Measurements from ENCODE around the gene PGBD5.

DNA sequence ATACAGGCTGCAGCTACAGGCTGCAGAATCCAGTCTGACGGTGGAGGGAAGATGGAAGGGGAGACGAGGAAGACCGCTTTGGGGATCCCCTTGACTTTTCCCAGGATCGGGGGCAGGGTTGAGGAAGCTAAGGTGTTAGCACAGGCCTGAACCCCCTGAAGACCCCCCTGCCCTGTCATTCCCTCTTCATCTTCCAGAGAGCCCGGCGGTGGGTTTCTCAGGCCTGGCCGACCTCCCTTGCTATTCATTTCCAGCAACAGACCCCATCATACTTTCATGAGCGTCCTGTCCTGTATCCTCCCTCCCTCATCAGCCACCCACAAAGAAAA, 112.0 kb downstream of the PGBD5 start:
- TF ChIP-seq, protein P1, sequence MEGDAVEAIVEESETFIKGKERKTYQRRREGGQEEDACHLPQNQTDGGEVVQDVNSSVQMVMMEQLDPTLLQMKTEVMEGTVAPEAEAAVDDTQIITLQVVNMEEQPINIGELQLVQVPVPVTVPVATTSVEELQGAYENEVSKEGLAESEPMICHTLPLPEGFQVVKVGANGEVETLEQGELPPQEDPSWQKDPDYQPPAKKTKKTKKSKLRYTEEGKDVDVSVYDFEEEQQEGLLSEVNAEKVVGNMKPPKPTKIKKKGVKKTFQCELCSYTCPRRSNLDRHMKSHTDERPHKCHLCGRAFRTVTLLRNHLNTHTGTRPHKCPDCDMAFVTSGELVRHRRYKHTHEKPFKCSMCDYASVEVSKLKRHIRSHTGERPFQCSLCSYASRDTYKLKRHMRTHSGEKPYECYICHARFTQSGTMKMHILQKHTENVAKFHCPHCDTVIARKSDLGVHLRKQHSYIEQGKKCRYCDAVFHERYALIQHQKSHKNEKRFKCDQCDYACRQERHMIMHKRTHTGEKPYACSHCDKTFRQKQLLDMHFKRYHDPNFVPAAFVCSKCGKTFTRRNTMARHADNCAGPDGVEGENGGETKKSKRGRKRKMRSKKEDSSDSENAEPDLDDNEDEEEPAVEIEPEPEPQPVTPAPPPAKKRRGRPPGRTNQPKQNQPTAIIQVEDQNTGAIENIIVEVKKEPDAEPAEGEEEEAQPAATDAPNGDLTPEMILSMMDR (IDR thresholded peaks at IDR 0.05): no peak
- no peak for TF ChIP-seq ZFX (IDR thresholded peaks at IDR 0.05; ENCODE audit: borderline replicate concordance)

Data from 22Rv1 (cell line).